Spleen (tissue), 11 donors: ENCODE results near the gene ARL6IP4. TPM values are rescaled to one million over a fixed set of nuclear protein-coding genes. Genes with fewer than 3 reads are reported as not detected.

Experiments
- DNase-seq: peaks from one replicate; pipeline ENCODE4 v3.0.0-alpha.2; 2020
- H3K27ac ChIP-seq, 8 donors: fragments of 200-600 bp; sonication (generic) in 7 of 8; 1 replicate in 4 of 8; 2 replicates in 4 of 8; pipeline versions ENCODE4 v1.5.0 to v1.8.0; 2016 to 2021; ENCODE audit warnings: inconsistent platforms in 4 of 8, mild to moderate bottlenecking in 4 of 8, moderate library complexity in 1 of 8
- H3K27me3 ChIP-seq, 7 donors: fragments of 200-600 bp; sonication (generic) in 6 of 7; replicated peaks in 1 of 7; 1 replicate in 4 of 7; 2 replicates in 3 of 7; pipeline versions ENCODE4 v1.5.0 to v1.8.0; 2016 to 2021; ENCODE audit warnings: inconsistent platforms in 3 of 7, mild to moderate bottlenecking in 1 of 7
- H3K36me3 ChIP-seq, 6 donors: fragments of 200-600 bp; sonication (generic) in 5 of 6; 1 replicate in 4 of 6; 2 replicates in 2 of 6; pipeline versions ENCODE4 v1.5.0 to v1.8.0; 2016 to 2021; ENCODE audit warnings: inconsistent platforms in 2 of 6
- H3K4me1 ChIP-seq, 6 donors: fragments of 200-600 bp; sonication (generic) in 5 of 6; 1 replicate in 3 of 6; 2 replicates in 3 of 6; pipeline versions ENCODE4 v1.5.0 to v1.8.0; 2016 to 2021; ENCODE audit warnings: inconsistent platforms in 3 of 6
- H3K4me3 ChIP-seq, 8 donors: fragments of 200-600 bp; sonication (generic) in 7 of 8; 1 replicate in 4 of 8; 2 replicates in 4 of 8; pipeline versions ENCODE4 v1.5.0 to v1.8.0; 2016 to 2021; ENCODE audit warnings: inconsistent platforms in 4 of 8, mild to moderate bottlenecking in 4 of 8, moderate library complexity in 2 of 8
- H3K9me3 ChIP-seq, 8 donors: fragments of 200-600 bp; sonication (generic) in 7 of 8; 1 replicate in 4 of 8; 2 replicates in 4 of 8; pipeline versions ENCODE4 v1.5.0 to v1.8.0; 2016 to 2021; ENCODE audit warnings: inconsistent platforms in 4 of 8
- CTCF ChIP-seq, 11 experiments: fragments of 200-600 bp in 7 of 11; fragments of 450-650 bp in 4 of 11; sonication (generic) in 4 of 11; IDR thresholded peaks in 8 of 11; conservative IDR thresholded peaks in 3 of 11; 1 replicate in 7 of 11; 2 replicates in 4 of 11; pipeline versions ENCODE4 v1.4.0 to v1.8.0; 2016 to 2021; ENCODE audit warnings: antibody characterized with exemption in 11 of 11, inconsistent platforms in 4 of 11, mild to moderate bottlenecking in 1 of 11
- POLR2A ChIP-seq, 3 donors: fragments of 450-650 bp; IDR thresholded peaks; one replicate each; pipeline ENCODE4 v1.5.1; 2017; ENCODE audit warnings: antibody characterized with exemption in 3 of 3, mild to moderate bottlenecking in 1 of 3
- POLR2AphosphoS5 ChIP-seq, 3 donors: sonication (generic); formaldehyde crosslinking; IDR thresholded peaks; one replicate each; pipeline ENCODE4 v1.5.1; 2017; ENCODE audit warnings: antibody characterized with exemption in 3 of 3
- WGBS, 5 donors: extraction: QIAGEN DNeasy Blood & Tissue Kit in 3 of 5; methylation state at CpG; one replicate each; pipeline versions ENCODE4 v1.1.5 to v1.1.7; 2013 to 2018; 5-methylcytosine and 5-hydroxymethylcytosine counted together
- intact Hi-C: fragments of 100-400 bp; cut with DNase I; formaldehyde crosslinking; loops from one replicate; pipeline ENCODE4 v1.15.0; 2023; ENCODE audit warnings: low total_unique reads
- microRNA-seq, 3 donors: library from miRNA; unstranded; fragments of <30 nt; microRNA quantifications; one replicate each; pipeline versions ENCODE4 to v1.1.0, GENCODE V29; 2019 to 2020
- polyA plus RNA-seq, 3 donors: library from polyadenylated mRNA; stranded (reverse); fragments of 200-250 nt; gene quantifications; one replicate each; pipeline ENCODE4 v1.2.1, GENCODE V29; 2013
- small RNA-seq, 4 donors: library from RNA; depleted of rRNA; stranded (forward); fragments of <200 nt; gene quantifications; one replicate each; pipeline ENCODE3, GENCODE V24; 2016
- total RNA-seq, 7 donors: library from RNA; depleted of rRNA in 3 of 7; stranded (reverse); fragments of >200 nt in 3 of 7; fragmentation: NEBNext Ultra II Directional in 4 of 7; extraction: Animal tissue kit (Norgen Biotek cat#: 25700) in 4 of 7; gene quantifications; one replicate each; pipeline versions ENCODE4 v1.1.0 to v1.2.1, GENCODE V29; 2016 to 2021
- donor health status: healthy with polysubstance abuse.
- donor health status: DM: no; HTN: no; CAD: no; lungs with moderate emphysema.
- donor health status: DM: no; HTN: no; CAD: no.
- donor health status: Bipolar disorder and iron deficiency.
- donor health status: healthy.
- donor health status: DM: no; HTN: no; CAD: no.
- donor health status: DM: yes; HTN: yes; CAD: no.

ARL6IP4 gene
- total and polyA plus RNA-seq, 10 donors = 150 to 419 (median 197) TPM

- H3K4me1 ChIP-seq = peaks cover 4 to 24% (median 21%) of the 10 kb centered on the region in 6 donors
- TF ChIP-seq POLR2AphosphoS5 (IDR thresholded peaks at IDR 0.05) (no peak), POLR2A (IDR thresholded peaks at IDR 0.05) (no peak), CTCF (IDR thresholded peaks at IDR 0.05 in 8 of 11, conservative IDR thresholded peaks at IDR 0.05 in 3 of 11) (no peak)
- H3K9me3 ChIP-seq = no peaks in the 10 kb centered on the region
- DNase-seq = no peak
- intact Hi-C loops = no loop called here
- peaks cover 0 to 61% (median 0%) of the 10 kb centered on the region in 6 donors for H3K36me3 ChIP-seq
- WGBS, 5 donors = 69 to 97% (median 78%) methylated on average over 1 of the region's 1 CpG
- no peak overlapping the region for H3K27ac ChIP-seq
- no peak overlapping the region for H3K4me3 ChIP-seq
- no peaks in the 10 kb centered on the region for H3K27me3 ChIP-seq
Observed at GRCh38 chr12:123030686-123031085, 50.2 kb downstream of the ARL6IP4 start.

- Histone ChIP-seq H3K27ac (no peak overlapping the region), H3K36me3 (peaks cover 0 to 59% (median 0%) of the 10 kb centered on the region in 6 donors), H3K4me1 (peaks cover 4 to 25% (median 21%) of the 10 kb centered on the region in 6 donors), H3K4me3 (no peak overlapping the region), H3K9me3 (no peaks in the 10 kb centered on the region), H3K27me3 (no peaks in the 10 kb centered on the region)
- DNase-seq = peak; percentile 29
- 86 to 96% (median 89%) methylated on average over 7 to 10 of the region's 10 CpGs for WGBS, 5 donors
- TF ChIP-seq CTCF (IDR thresholded peaks at IDR 0.05 in 8 of 11, conservative IDR thresholded peaks at IDR 0.05 in 3 of 11) (no peak), POLR2AphosphoS5 (IDR thresholded peaks at IDR 0.05) (no peak), POLR2A (IDR thresholded peaks at IDR 0.05) (no peak)
- intact Hi-C loops = no loop called here
Observed at GRCh38 chr12:123031171-123031845, 50.8 kb downstream of the ARL6IP4 start.

Small RNA genes lying within 50 kb of the gene (microRNA-seq; reads per million reads assigned to microRNA genes)
- gene MIR4304 = 0 reads per million in 3 donors

Small RNA genes lying within 50 kb of the gene (small RNA-seq; reads per million reads assigned to genes)
- gene ARL6IP4 (0 reads per million in 4 donors), gene MIR4304 (0 reads per million in 4 donors)

Other genes with a start within 250 kb of the ARL6IP4 start
- 10 to 100 TPM in 2 of 7 donors, 1 to 10 TPM in 5; 1.5 to 10.8 (median 4.4) TPM for gene HCAR1, start 249.8 kb upstream of the ARL6IP4 start, total RNA-seq
- gene HCAR1, start 249.8 kb upstream of the ARL6IP4 start, polyA plus RNA-seq = under 1 TPM; 0.26 to 0.70 (median 0.53) TPM
- 10 to 100 TPM; 29.0 to 41.7 (median 38.5) TPM for gene DENR, start 227.9 kb upstream of the ARL6IP4 start, total RNA-seq
- gene DENR, start 227.9 kb upstream of the ARL6IP4 start, polyA plus RNA-seq = 10 to 100 TPM; 26.6 to 36.0 (median 28.3) TPM
- gene CCDC62, start 206.1 kb upstream of the ARL6IP4 start, total RNA-seq = 1 to 10 TPM; 1.0 to 2.2 (median 1.6) TPM
- under 1 TPM; 0.52 to 0.54 (median 0.52) TPM for gene CCDC62, start 206.1 kb upstream of the ARL6IP4 start, polyA plus RNA-seq
- 10 to 100 TPM; 40.3 to 65.2 (median 48.0) TPM for gene HIP1R, start 145.2 kb upstream of the ARL6IP4 start, total RNA-seq
- gene HIP1R, start 145.2 kb upstream of the ARL6IP4 start, polyA plus RNA-seq = 10 to 100 TPM; 42.2 to 65.9 (median 65.1) TPM
- 10 to 100 TPM; 43.4 to 67.5 (median 54.2) TPM for gene VPS37B, start 84.6 kb upstream of the ARL6IP4 start, total RNA-seq
- 10 to 100 TPM; 24.8 to 42.7 (median 29.6) TPM for gene VPS37B, start 84.6 kb upstream of the ARL6IP4 start, polyA plus RNA-seq
- 1 to 10 TPM; 4.1 to 6.2 (median 5.5) TPM for gene ABCB9, start 14.2 kb upstream of the ARL6IP4 start, total RNA-seq
- gene ABCB9, start 14.2 kb upstream of the ARL6IP4 start, polyA plus RNA-seq = 1 to 10 TPM; 1.5 to 2.8 (median 1.7) TPM
- 10 to 100 TPM in 6 of 7 donors, 1 to 10 TPM in 1; 9.5 to 24.7 (median 20.4) TPM for gene OGFOD2, start 5.4 kb upstream of the ARL6IP4 start, total RNA-seq
- gene OGFOD2, start 5.4 kb upstream of the ARL6IP4 start, polyA plus RNA-seq = 10 to 100 TPM; 18.5 to 32.3 (median 28.1) TPM
- gene PITPNM2, start 170.4 kb downstream of the ARL6IP4 start, total RNA-seq = 10 to 100 TPM in 4 of 7 donors, 1 to 10 TPM in 3; 7.1 to 23.7 (median 13.9) TPM
- 1 to 10 TPM; 2.2 to 5.2 (median 2.3) TPM for gene PITPNM2, start 170.4 kb downstream of the ARL6IP4 start, polyA plus RNA-seq